ENCODE results near the gene DCP2.

Gene DCP2

DNA sequence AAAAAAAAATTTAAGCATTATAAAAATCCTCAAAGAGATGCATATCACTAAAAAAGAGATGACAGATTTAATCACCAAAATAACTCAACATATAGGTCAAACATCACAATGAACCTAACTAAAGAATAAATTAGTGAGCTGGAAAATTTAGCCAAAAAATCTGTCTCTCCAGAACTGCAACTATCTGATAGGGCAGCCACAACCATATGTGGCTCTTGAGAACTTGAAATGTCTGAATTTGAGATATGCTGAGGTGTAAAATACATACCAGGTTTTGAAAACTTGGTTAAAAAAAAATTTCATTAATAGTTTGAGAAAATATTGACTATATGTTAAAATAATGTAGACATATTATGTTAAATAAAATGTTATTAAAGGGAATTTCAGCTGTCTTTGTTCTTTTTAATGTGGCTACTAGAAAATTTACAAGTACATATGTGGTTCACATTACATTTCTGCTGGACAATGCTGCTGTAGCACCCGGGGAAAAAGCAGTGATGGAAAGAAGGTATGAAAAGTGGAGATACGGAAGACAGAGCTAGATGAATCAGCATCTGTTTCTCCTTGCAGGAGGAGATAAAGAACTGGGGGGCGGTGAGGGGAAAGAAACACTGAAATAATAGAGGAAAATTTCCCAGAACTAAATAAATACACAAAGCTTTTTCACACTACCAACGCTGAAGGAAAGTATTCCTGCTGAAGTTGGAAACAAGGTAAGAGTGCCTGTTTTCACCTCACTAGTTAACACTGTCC, 66.1 kb downstream of the DCP2 start:
- Histone ChIP-seq H3K27me3 (ENCODE audit: control insufficient read depth in 2 of 2, insufficient read depth in 2 of 2, low read length in 2 of 2) (no peaks in the 10 kb centered on the region), H3K9ac (ENCODE audit: low read depth in 1 of 2, low read length in 2 of 2) (no peak overlapping the region), H3K27ac (ENCODE audit: low read depth in 2 of 2, low read length in 2 of 2) (no peak overlapping the region), H3K4me1 (ENCODE audit: control insufficient read depth in 2 of 2, insufficient read depth in 2 of 2, low read length in 2 of 2) (no peaks in the 10 kb centered on the region), H3K36me3 (ENCODE audit: control insufficient read depth in 2 of 2, insufficient read depth in 2 of 2, low read length in 2 of 2) (no peaks in the 10 kb centered on the region), H3K9me3 (ENCODE audit: control insufficient read depth in 2 of 2, low read length in 2 of 2) (no peaks in the 10 kb centered on the region), H3K4me3 (ENCODE audit: low read length in 2 of 2) (no peak overlapping the region)

GRCh38 chr5:113043491-113043931, 66.9 kb downstream of the DCP2 start:
- H3K4me1 ChIP-seq (ENCODE audit: control insufficient read depth in 2 of 2, insufficient read depth in 2 of 2, low read length in 2 of 2), result no peaks in the 10 kb centered on the region
- H3K27ac ChIP-seq (ENCODE audit: low read depth in 2 of 2, low read length in 2 of 2), result no peak overlapping the region
- H3K4me3 ChIP-seq (ENCODE audit: low read length in 2 of 2), result no peak overlapping the region
- H3K27me3 ChIP-seq (ENCODE audit: control insufficient read depth in 2 of 2, insufficient read depth in 2 of 2, low read length in 2 of 2), result no peaks in the 10 kb centered on the region
- H3K9ac ChIP-seq (ENCODE audit: low read depth in 1 of 2, low read length in 2 of 2), result no peak overlapping the region
- no peaks in the 10 kb centered on the region for H3K36me3 ChIP-seq (ENCODE audit: control insufficient read depth in 2 of 2, insufficient read depth in 2 of 2, low read length in 2 of 2)
- H3K9me3 ChIP-seq (ENCODE audit: control insufficient read depth in 2 of 2, low read length in 2 of 2), result no peaks in the 10 kb centered on the region

DNA sequence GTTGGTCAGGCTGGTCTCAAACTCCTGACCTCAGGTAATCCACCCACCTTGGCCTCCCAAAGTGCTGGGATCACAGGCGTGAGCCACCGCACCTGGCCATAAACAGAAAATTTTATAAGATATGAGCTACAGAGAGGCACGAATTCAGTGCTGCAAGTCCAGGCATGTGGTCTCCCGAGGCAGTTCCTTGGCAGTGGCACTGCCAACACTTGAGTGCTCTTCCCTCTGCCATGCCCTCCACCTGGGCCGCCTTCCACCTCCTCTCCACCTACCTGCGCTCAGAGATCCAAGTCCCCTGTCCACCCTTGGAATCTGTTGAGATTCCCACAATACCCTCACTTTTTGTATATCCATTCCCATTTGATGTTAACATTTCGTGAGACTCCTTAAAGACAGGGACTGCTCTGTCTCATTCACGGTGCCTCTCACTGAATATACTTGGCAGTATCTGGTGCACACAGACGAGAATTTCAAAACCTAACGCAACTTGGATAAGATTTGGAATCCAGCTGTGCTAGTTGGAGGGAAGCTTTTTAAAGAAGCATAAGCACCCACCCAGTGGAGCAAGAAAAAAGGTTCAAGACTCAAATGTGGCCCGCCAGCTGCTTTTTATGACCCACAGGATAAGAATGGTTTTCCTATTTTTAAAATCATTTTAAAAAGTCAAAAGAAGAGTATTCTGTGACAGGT, 68.3 kb downstream of the DCP2 start:
- Histone ChIP-seq H3K9ac (ENCODE audit: low read depth in 1 of 2, low read length in 2 of 2) (no peak overlapping the region), H3K36me3 (ENCODE audit: control insufficient read depth in 2 of 2, insufficient read depth in 2 of 2, low read length in 2 of 2) (peaks cover 0 to 5% of the 10 kb centered on the region in 2 donors), H3K4me1 (ENCODE audit: control insufficient read depth in 2 of 2, insufficient read depth in 2 of 2, low read length in 2 of 2) (no peaks in the 10 kb centered on the region), H3K4me3 (ENCODE audit: low read length in 2 of 2) (no peak overlapping the region), H3K9me3 (ENCODE audit: control insufficient read depth in 2 of 2, low read length in 2 of 2) (no peaks in the 10 kb centered on the region), H3K27me3 (ENCODE audit: control insufficient read depth in 2 of 2, insufficient read depth in 2 of 2, low read length in 2 of 2) (no peaks in the 10 kb centered on the region), H3K27ac (ENCODE audit: low read depth in 2 of 2, low read length in 2 of 2) (no peak overlapping the region)

- H3K9ac ChIP-seq (ENCODE audit: low read depth in 1 of 2, low read length in 2 of 2), result no peak overlapping the region
- H3K9me3 ChIP-seq (ENCODE audit: control insufficient read depth in 2 of 2, low read length in 2 of 2), result no peaks in the 10 kb centered on the region
- no peaks in the 10 kb centered on the region for H3K27me3 ChIP-seq (ENCODE audit: control insufficient read depth in 2 of 2, insufficient read depth in 2 of 2, low read length in 2 of 2)
- no peaks in the 10 kb centered on the region for H3K4me1 ChIP-seq (ENCODE audit: control insufficient read depth in 2 of 2, insufficient read depth in 2 of 2, low read length in 2 of 2)
- no peak overlapping the region for H3K4me3 ChIP-seq (ENCODE audit: low read length in 2 of 2)
- peaks cover 0 to 5% of the 10 kb centered on the region in 2 donors for H3K36me3 ChIP-seq (ENCODE audit: control insufficient read depth in 2 of 2, insufficient read depth in 2 of 2, low read length in 2 of 2)
- H3K27ac ChIP-seq (ENCODE audit: low read depth in 2 of 2, low read length in 2 of 2), result no peak overlapping the region
These were observed 70.6 kb downstream of the DCP2 start for GRCh38 chr5:113047234-113047633.

- no peak overlapping the region for H3K9ac ChIP-seq (ENCODE audit: low read depth in 1 of 2, low read length in 2 of 2)
- H3K27ac ChIP-seq (ENCODE audit: low read depth in 2 of 2, low read length in 2 of 2), result peak overlapping the region in 1 of 2 donors; percentile 12
- H3K36me3 ChIP-seq (ENCODE audit: control insufficient read depth in 2 of 2, insufficient read depth in 2 of 2, low read length in 2 of 2), result peaks cover 0 to 5% of the 10 kb centered on the region in 2 donors
- H3K4me1 ChIP-seq (ENCODE audit: control insufficient read depth in 2 of 2, insufficient read depth in 2 of 2, low read length in 2 of 2), result no peaks in the 10 kb centered on the region
- H3K4me3 ChIP-seq (ENCODE audit: low read length in 2 of 2), result no peak overlapping the region
- H3K9me3 ChIP-seq (ENCODE audit: control insufficient read depth in 2 of 2, low read length in 2 of 2), result no peaks in the 10 kb centered on the region
- no peaks in the 10 kb centered on the region for H3K27me3 ChIP-seq (ENCODE audit: control insufficient read depth in 2 of 2, insufficient read depth in 2 of 2, low read length in 2 of 2)
These were observed 71.4 kb downstream of the DCP2 start for GRCh38 chr5:113047733-113048652.

GRCh38 chr5:113048931-113049330, 72.3 kb downstream of the DCP2 start:
- H3K9ac ChIP-seq (ENCODE audit: low read depth in 1 of 2, low read length in 2 of 2), result no peak overlapping the region
- no peaks in the 10 kb centered on the region for H3K9me3 ChIP-seq (ENCODE audit: control insufficient read depth in 2 of 2, low read length in 2 of 2)
- no peak overlapping the region for H3K27ac ChIP-seq (ENCODE audit: low read depth in 2 of 2, low read length in 2 of 2)
- H3K4me3 ChIP-seq (ENCODE audit: low read length in 2 of 2), result no peak overlapping the region
- peaks cover 0 to 5% of the 10 kb centered on the region in 2 donors for H3K36me3 ChIP-seq (ENCODE audit: control insufficient read depth in 2 of 2, insufficient read depth in 2 of 2, low read length in 2 of 2)
- H3K27me3 ChIP-seq (ENCODE audit: control insufficient read depth in 2 of 2, insufficient read depth in 2 of 2, low read length in 2 of 2), result no peaks in the 10 kb centered on the region
- H3K4me1 ChIP-seq (ENCODE audit: control insufficient read depth in 2 of 2, insufficient read depth in 2 of 2, low read length in 2 of 2), result no peaks in the 10 kb centered on the region

DNA sequence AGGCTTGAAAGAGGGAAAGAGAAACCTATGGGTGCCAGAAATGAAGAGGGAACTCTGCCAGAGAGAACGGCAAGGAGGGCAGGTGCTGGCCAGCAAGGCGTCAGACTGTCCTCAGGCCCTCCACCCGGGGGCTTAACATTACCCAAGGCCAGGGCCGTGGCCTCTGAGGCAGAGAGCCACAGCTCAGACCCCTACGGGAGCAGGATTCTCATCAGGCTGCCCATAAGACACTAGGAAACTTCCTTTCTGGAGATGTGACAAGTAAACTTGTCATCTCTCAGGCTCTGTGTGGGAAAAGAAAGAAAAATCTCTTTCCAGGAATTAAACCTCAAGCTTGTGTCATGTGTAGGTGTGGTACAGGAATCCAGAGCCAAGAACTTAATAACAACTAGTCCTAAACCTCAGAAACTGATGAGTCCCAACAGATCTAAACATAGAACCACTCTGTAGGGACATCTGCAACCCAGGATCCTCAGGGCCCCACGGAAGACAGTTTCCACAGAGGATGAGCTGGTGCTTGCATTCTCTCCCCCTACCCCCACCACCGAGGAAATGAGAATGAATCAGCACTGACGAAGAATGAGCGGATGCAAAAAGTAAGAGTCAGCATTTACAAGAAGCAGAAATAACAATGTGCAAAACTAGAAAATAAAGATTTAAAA, 74.3 kb downstream of the DCP2 start:
- H3K4me3 ChIP-seq (ENCODE audit: low read length in 2 of 2), result no peak overlapping the region
- peaks cover 0 to 5% of the 10 kb centered on the region in 2 donors for H3K36me3 ChIP-seq (ENCODE audit: control insufficient read depth in 2 of 2, insufficient read depth in 2 of 2, low read length in 2 of 2)
- H3K4me1 ChIP-seq (ENCODE audit: control insufficient read depth in 2 of 2, insufficient read depth in 2 of 2, low read length in 2 of 2), result no peaks in the 10 kb centered on the region
- no peak overlapping the region for H3K9ac ChIP-seq (ENCODE audit: low read depth in 1 of 2, low read length in 2 of 2)
- no peaks in the 10 kb centered on the region for H3K9me3 ChIP-seq (ENCODE audit: control insufficient read depth in 2 of 2, low read length in 2 of 2)
- no peak overlapping the region for H3K27ac ChIP-seq (ENCODE audit: low read depth in 2 of 2, low read length in 2 of 2)
- no peaks in the 10 kb centered on the region for H3K27me3 ChIP-seq (ENCODE audit: control insufficient read depth in 2 of 2, insufficient read depth in 2 of 2, low read length in 2 of 2)

- H3K9ac ChIP-seq (ENCODE audit: low read depth in 1 of 2, low read length in 2 of 2), result no peak overlapping the region
- H3K27me3 ChIP-seq (ENCODE audit: control insufficient read depth in 2 of 2, insufficient read depth in 2 of 2, low read length in 2 of 2), result no peaks in the 10 kb centered on the region
- no peak overlapping the region for H3K27ac ChIP-seq (ENCODE audit: low read depth in 2 of 2, low read length in 2 of 2)
- no peaks in the 10 kb centered on the region for H3K9me3 ChIP-seq (ENCODE audit: control insufficient read depth in 2 of 2, low read length in 2 of 2)
- no peak overlapping the region for H3K4me3 ChIP-seq (ENCODE audit: low read length in 2 of 2)
- no peaks in the 10 kb centered on the region for H3K4me1 ChIP-seq (ENCODE audit: control insufficient read depth in 2 of 2, insufficient read depth in 2 of 2, low read length in 2 of 2)
- peaks cover 0 to 5% of the 10 kb centered on the region in 2 donors for H3K36me3 ChIP-seq (ENCODE audit: control insufficient read depth in 2 of 2, insufficient read depth in 2 of 2, low read length in 2 of 2)
These were observed 75.6 kb downstream of the DCP2 start for GRCh38 chr5:113052041-113052795.

- no peak overlapping the region for H3K27ac ChIP-seq (ENCODE audit: low read depth in 2 of 2, low read length in 2 of 2)
- peaks cover 0 to 5% of the 10 kb centered on the region in 2 donors for H3K36me3 ChIP-seq (ENCODE audit: control insufficient read depth in 2 of 2, insufficient read depth in 2 of 2, low read length in 2 of 2)
- no peak overlapping the region for H3K9ac ChIP-seq (ENCODE audit: low read depth in 1 of 2, low read length in 2 of 2)
- H3K4me3 ChIP-seq (ENCODE audit: low read length in 2 of 2), result no peak overlapping the region
- H3K9me3 ChIP-seq (ENCODE audit: control insufficient read depth in 2 of 2, low read length in 2 of 2), result no peaks in the 10 kb centered on the region
- H3K27me3 ChIP-seq (ENCODE audit: control insufficient read depth in 2 of 2, insufficient read depth in 2 of 2, low read length in 2 of 2), result no peaks in the 10 kb centered on the region
- no peaks in the 10 kb centered on the region for H3K4me1 ChIP-seq (ENCODE audit: control insufficient read depth in 2 of 2, insufficient read depth in 2 of 2, low read length in 2 of 2)
These were observed 77.0 kb downstream of the DCP2 start for GRCh38 chr5:113053511-113053995.

All from mucosa of rectum (tissue), 2 donors.